WTC11 (cell line): ENCODE measurements around the gene TUBB2B. TPM values are rescaled to one million over a fixed set of nuclear protein-coding genes. Genes with fewer than 3 reads are reported as not detected.

Experiments
- ATAC-seq: fragments of 200-7000 bp; cut with Tn5 transposase; 2 replicates; pipeline ENCODE4 v1.10.0; 2021; ENCODE audit warnings: mild to moderate bottlenecking, moderate library complexity
- CTCF ChIA-PET: fragments of 300-600 bp; sonication (Branson Sonifier 250); formaldehyde crosslinking; loops from one replicate; lab custom pipeline; 2021; ENCODE audit warnings: antibody characterized with exemption; lab: Charles Lee
- POLR2A ChIA-PET: fragments of 350-600 bp; sonication (Branson Sonifier 250); formaldehyde crosslinking; loops from one replicate; lab custom pipeline; 2021; ENCODE audit warnings: antibody characterized with exemption; lab: Charles Lee
- DNase-seq: peaks from one replicate; pipeline ENCODE4 v3.0.0; 2021; ENCODE audit warnings: low spot score
- H3K27ac Mint-ChIP-seq: 2 replicates; pipeline ENCODE4 v1.8.0; 2021; ENCODE audit warnings: mixed read lengths
- H3K27me3 Mint-ChIP-seq: 2 replicates; pipeline ENCODE4 v1.8.0; 2021; ENCODE audit warnings: low read depth, mild to moderate bottlenecking, moderate library complexity, mixed read lengths
- H3K36me3 Mint-ChIP-seq: 2 replicates; pipeline ENCODE4 v1.8.0; 2021; ENCODE audit warnings: mixed read lengths
- H3K4me1 Mint-ChIP-seq: 2 replicates; pipeline ENCODE4 v1.8.0; 2022; ENCODE audit warnings: mixed read lengths
- H3K4me3 Mint-ChIP-seq: 2 replicates; pipeline ENCODE4 v1.8.0; 2021; ENCODE audit warnings: mild to moderate bottlenecking, moderate library complexity, mixed read lengths
- H3K9me3 Mint-ChIP-seq: 2 replicates; pipeline ENCODE4 v1.8.0; 2021; ENCODE audit warnings: mixed read lengths
- AFF4 ChIP-seq: sonication (generic); formaldehyde crosslinking; IDR thresholded peaks from 2 replicates; pipeline ENCODE4 v1.8.1; 2023; ENCODE audit warnings: mild to moderate bottlenecking, missing genetic modification reagents, borderline replicate concordance
- ELF4 ChIP-seq: sonication (generic); formaldehyde crosslinking; IDR thresholded peaks from 2 replicates; pipeline ENCODE4 v1.8.1; 2022; ENCODE audit warnings: low read depth, mild to moderate bottlenecking, moderate library complexity, missing genetic modification reagents
- ESRRA ChIP-seq: sonication (generic); formaldehyde crosslinking; IDR thresholded peaks from 2 replicates; pipeline ENCODE4 v1.8.1; 2022; ENCODE audit warnings: mild to moderate bottlenecking, missing genetic modification reagents, borderline replicate concordance
- FOXP4 ChIP-seq: sonication (generic); formaldehyde crosslinking; IDR thresholded peaks from 2 replicates; pipeline ENCODE4 v1.8.0; 2022; ENCODE audit warnings: mild to moderate bottlenecking, missing genetic modification reagents
- GTF2I ChIP-seq: fragments of 250-450 bp; sonication (Bioruptor Pico); conservative IDR thresholded peaks from 2 replicates; pipeline ENCODE4 v1.4.0; 2021; ENCODE audit warnings: mild to moderate bottlenecking
- HMGA2 ChIP-seq: fragments of 250-450 bp; sonication (Bioruptor Pico); IDR thresholded peaks from 2 replicates; pipeline ENCODE4 v1.4.0; 2021; ENCODE audit warnings: mild to moderate bottlenecking, moderate library complexity
- MLX ChIP-seq: sonication (generic); formaldehyde crosslinking; IDR thresholded peaks from 2 replicates; pipeline ENCODE4 v1.8.1; 2023; ENCODE audit warnings: mild to moderate bottlenecking, missing genetic modification reagents, moderate library complexity
- NR2C2 ChIP-seq: sonication (generic); formaldehyde crosslinking; IDR thresholded peaks from 2 replicates; pipeline ENCODE4 v1.8.0; 2022; ENCODE audit warnings: mild to moderate bottlenecking, missing genetic modification reagents
- PRDM15 ChIP-seq: sonication (generic); formaldehyde crosslinking; IDR thresholded peaks from 2 replicates; pipeline ENCODE4 v1.8.0; 2022; ENCODE audit warnings: missing genetic modification reagents
- ZBTB43 ChIP-seq: sonication (generic); formaldehyde crosslinking; IDR thresholded peaks from 2 replicates; pipeline ENCODE4 v1.8.1; 2023; ENCODE audit warnings: mild to moderate bottlenecking, missing genetic modification reagents
- ZNF219 ChIP-seq: sonication (generic); formaldehyde crosslinking; IDR thresholded peaks from 2 replicates; pipeline ENCODE4 v1.8.0; 2023; ENCODE audit warnings: missing genetic modification reagents, mild to moderate bottlenecking, borderline replicate concordance
- ZNF281 ChIP-seq: sonication (generic); formaldehyde crosslinking; IDR thresholded peaks from 2 replicates; pipeline ENCODE4 v1.8.0; 2023; ENCODE audit warnings: mild to moderate bottlenecking, missing genetic modification reagents
- ZNF317 ChIP-seq: sonication (generic); formaldehyde crosslinking; IDR thresholded peaks from 2 replicates; pipeline ENCODE4 v1.8.1; 2023; ENCODE audit warnings: low read depth, mild to moderate bottlenecking, moderate library complexity, missing genetic modification reagents, borderline replicate concordance
- ZNF396 ChIP-seq: fragments of 250-450 bp; sonication (Bioruptor Pico); IDR thresholded peaks from 2 replicates; pipeline ENCODE4 v1.8.0; 2021; ENCODE audit warnings: mild to moderate bottlenecking, moderate library complexity, borderline replicate concordance
- ZNF425 ChIP-seq: fragments of 250-450 bp; sonication (Bioruptor Pico); conservative IDR thresholded peaks from 2 replicates; pipeline ENCODE4 v1.9.0; 2021; ENCODE audit warnings: mild to moderate bottlenecking
- ZNF512 ChIP-seq: sonication (generic); formaldehyde crosslinking; IDR thresholded peaks from 2 replicates; pipeline ENCODE4 v1.8.1; 2022; ENCODE audit warnings: missing genetic modification reagents, borderline replicate concordance
- total RNA-seq: library from RNA; stranded (reverse); gene quantifications from 3 replicates; pipeline ENCODE4 v1.2.3, GENCODE V29; 2021

The TUBB2B gene
- total RNA-seq, 1 experiment from 2014 or later, result 591 TPM

GRCh38 chr6:3228046-3228671, 706 bp upstream of the TUBB2B start:
- H3K36me3 Mint-ChIP-seq, result peaks cover 23% of the 10 kb centered on the region
- DNase-seq (peak; percentile 87), ATAC-seq (peak; percentile 35)
- no peaks in the 10 kb centered on the region for H3K9me3 Mint-ChIP-seq
- H3K4me1 Mint-ChIP-seq, result peaks cover 49% of the 10 kb centered on the region
- peak overlapping the region; percentile 89 for H3K4me3 Mint-ChIP-seq
- peak overlapping the region; percentile 98 for H3K27ac Mint-ChIP-seq
- H3K27me3 Mint-ChIP-seq, result peaks cover 23% of the 10 kb centered on the region
- ChIA-PET POLR2A (interaction anchor here (1.0 to 2.4 kb wide), 5 partner anchors 19 to 66 kb away, joined by 3 to 9 read pairs (median 5); partner anchors contain the start of gene PSMG4), CTCF (interaction anchor here (0.6 to 5.2 kb wide), 4 partner anchors 19 to 71 kb away, joined by 3 to 65 read pairs (median 4); partner anchors contain the start of gene TUBB2A)
- TF ChIP-seq ZNF512 (CRISPR knock-in tag), result no peak
- TF ChIP-seq HMGA2 (CRISPR knock-in tag), result 0 out of 2 replicates have a peak, but pooled peaks have one; percentile 34
- TF ChIP-seq ZNF219 (CRISPR knock-in tag), result 0 out of 2 replicates have a peak, but pooled peaks have one; percentile 26
- peak; percentile 65; the same call in 1 of the 2 replicates for TF ChIP-seq FOXP4 (CRISPR knock-in tag)
- TF ChIP-seq GTF2I (CRISPR knock-in tag), result no peak
- TF ChIP-seq ZNF425 (CRISPR knock-in tag), result no peak
- no peak for TF ChIP-seq MLX (CRISPR knock-in tag)
- TF ChIP-seq ESRRA, result 0 out of 2 replicates have a peak, but pooled peaks have one; percentile 31
- TF ChIP-seq PRDM15, result 0 out of 2 replicates have a peak, but pooled peaks have one; percentile 15
- no peak for TF ChIP-seq NR2C2 (CRISPR knock-in tag)
- TF ChIP-seq ELF4 (CRISPR knock-in tag), result no peak
- 0 out of 2 replicates have a peak, but pooled peaks have one; percentile 10 for TF ChIP-seq AFF4
- TF ChIP-seq ZNF396 (CRISPR knock-in tag), result no peak
- TF ChIP-seq ZNF317, result no peak
- peak; percentile 44; the same call in 1 of the 2 replicates for TF ChIP-seq ZBTB43 (CRISPR knock-in tag)
- no peak for TF ChIP-seq ZNF281 (CRISPR knock-in tag)
